Smooth muscle cell (in vitro differentiated cells): ENCODE data around the gene SREBF1. TPM values are rescaled to one million over a fixed set of nuclear protein-coding genes. Genes with fewer than 3 reads are reported as not detected.

Source experiments
- DNase-seq: peaks from one replicate; lab custom pipeline; 2025; ENCODE audit not compliant: unreplicated experiment; lab: John Stamatoyannopoulos, UW
- H2AFZ ChIP-seq: fragments of 200-600 bp; sonication (generic); 2 replicates; pipeline ENCODE4 v1.6.0; 2016; ENCODE audit warnings: antibody characterized with exemption, low read depth, mild to moderate bottlenecking
- H3F3A ChIP-seq: fragments of 200-600 bp; sonication (generic); 2 replicates; pipeline ENCODE4 v1.6.0; 2017; ENCODE audit warnings: antibody characterized with exemption, low read depth
- H3K27ac ChIP-seq: fragments of 200-600 bp; sonication (generic); 2 replicates; pipeline ENCODE4 v1.5.1; 2016; ENCODE audit warnings: low read depth, mild to moderate bottlenecking
- H3K27me3 ChIP-seq: fragments of 200-600 bp; sonication (generic); 2 replicates; pipeline ENCODE4 v1.6.1; 2016; ENCODE audit warnings: low read depth, mild to moderate bottlenecking
- H3K36me3 ChIP-seq: fragments of 200-600 bp; sonication (generic); 2 replicates; pipeline ENCODE4 v1.5.1; 2016; ENCODE audit warnings: low read depth
- H3K4me1 ChIP-seq: fragments of 200-600 bp; sonication (generic); 2 replicates; pipeline ENCODE4 v1.5.1; 2016; ENCODE audit warnings: low read depth
- H3K4me2 ChIP-seq: fragments of 200-600 bp; sonication (generic); 2 replicates; pipeline ENCODE4 v1.6.0; 2016; ENCODE audit warnings: mild to moderate bottlenecking
- H3K4me3 ChIP-seq: fragments of 200-600 bp; sonication (generic); 2 replicates; pipeline ENCODE4 v1.5.1; 2016; ENCODE audit warnings: mild to moderate bottlenecking
- H3K79me2 ChIP-seq: fragments of 200-600 bp; sonication (generic); 2 replicates; pipeline ENCODE4 v1.6.0; 2016; ENCODE audit warnings: low read depth, mild to moderate bottlenecking
- H3K9ac ChIP-seq: fragments of 200-600 bp; sonication (generic); 2 replicates; pipeline ENCODE4 v1.6.0; 2016; ENCODE audit warnings: low read depth
- H3K9me3 ChIP-seq: fragments of 200-600 bp; sonication (generic); replicated peaks from 2 replicates; pipeline ENCODE4 v1.5.1; 2016; ENCODE audit warnings: low read depth
- H4K20me1 ChIP-seq: fragments of 200-600 bp; sonication (generic); 2 replicates; pipeline ENCODE4 v1.6.0; 2016; ENCODE audit warnings: low read depth
- WGBS: methylation state at CpG from one replicate; pipeline ENCODE4 v1.1.7; 2016; ENCODE audit warnings: low lambda C conversion rate; 5-methylcytosine and 5-hydroxymethylcytosine counted together
- polyA plus RNA-seq: library from polyadenylated mRNA; unstranded; fragments of >200 nt; fragmentation: Nextera tagmentation; extraction: Ambion mirVana; gene quantifications from 2 replicates; pipeline ENCODE4 v1.2.1, GENCODE V29; 2016
- total RNA-seq: library from RNA; depleted of rRNA; stranded (reverse); fragments of >200 nt; gene quantifications from 2 replicates; pipeline ENCODE4 v1.2.3, GENCODE V29; 2014
- TF ChIP-seq, protein P1 (sequence below): fragments of 200-600 bp; sonication (generic); IDR thresholded peaks from 2 replicates; pipeline ENCODE4 v1.5.1; 2017; ENCODE audit warnings: borderline replicate concordance, mild to moderate bottlenecking, antibody characterized with exemption; ENCODE audit not compliant: insufficient read depth, poor library complexity, severe bottlenecking

Gene SREBF1
- total and polyA plus RNA-seq, 2 experiments from 2014 or later: 23.5 to 45.4 TPM

DNA sequence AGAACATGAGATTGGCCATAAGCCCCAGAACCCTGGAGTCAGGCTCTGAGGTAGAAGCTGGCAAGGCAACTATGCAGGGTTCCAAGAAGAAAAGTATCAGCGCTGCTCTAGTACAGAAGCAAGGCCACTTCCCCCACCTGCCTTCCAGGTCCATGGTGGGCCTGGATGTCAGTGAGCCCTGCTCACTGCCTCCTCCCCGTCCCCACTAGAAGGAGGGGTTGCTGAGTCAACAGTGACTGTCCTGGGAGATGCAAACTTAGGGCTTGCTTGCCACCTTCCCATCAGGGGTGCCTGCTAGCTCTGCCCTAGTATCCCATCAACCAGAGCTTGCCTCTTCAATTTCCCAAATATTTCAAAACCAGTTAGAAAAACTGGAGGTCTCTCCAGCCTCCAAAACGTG lies 29.6 kb upstream of the SREBF1 start:
- Histone ChIP-seq H3K9ac (no peak overlapping the region), H3F3A (no peaks in the 10 kb centered on the region), H3K36me3 (no peaks in the 10 kb centered on the region), H3K4me3 (no peak overlapping the region), H3K79me2 (no peaks in the 10 kb centered on the region), H4K20me1 (no peaks in the 10 kb centered on the region), H3K27ac (no peak overlapping the region), H3K4me2 (no peak overlapping the region), H3K4me1 (peaks cover 7% of the 10 kb centered on the region), H3K27me3 (no peaks in the 10 kb centered on the region), H3K9me3 (no peaks in the 10 kb centered on the region), H2AFZ (no peak overlapping the region)
- 80% methylated on average over 3 of the region's 3 CpGs for WGBS
- TF ChIP-seq, protein P1, sequence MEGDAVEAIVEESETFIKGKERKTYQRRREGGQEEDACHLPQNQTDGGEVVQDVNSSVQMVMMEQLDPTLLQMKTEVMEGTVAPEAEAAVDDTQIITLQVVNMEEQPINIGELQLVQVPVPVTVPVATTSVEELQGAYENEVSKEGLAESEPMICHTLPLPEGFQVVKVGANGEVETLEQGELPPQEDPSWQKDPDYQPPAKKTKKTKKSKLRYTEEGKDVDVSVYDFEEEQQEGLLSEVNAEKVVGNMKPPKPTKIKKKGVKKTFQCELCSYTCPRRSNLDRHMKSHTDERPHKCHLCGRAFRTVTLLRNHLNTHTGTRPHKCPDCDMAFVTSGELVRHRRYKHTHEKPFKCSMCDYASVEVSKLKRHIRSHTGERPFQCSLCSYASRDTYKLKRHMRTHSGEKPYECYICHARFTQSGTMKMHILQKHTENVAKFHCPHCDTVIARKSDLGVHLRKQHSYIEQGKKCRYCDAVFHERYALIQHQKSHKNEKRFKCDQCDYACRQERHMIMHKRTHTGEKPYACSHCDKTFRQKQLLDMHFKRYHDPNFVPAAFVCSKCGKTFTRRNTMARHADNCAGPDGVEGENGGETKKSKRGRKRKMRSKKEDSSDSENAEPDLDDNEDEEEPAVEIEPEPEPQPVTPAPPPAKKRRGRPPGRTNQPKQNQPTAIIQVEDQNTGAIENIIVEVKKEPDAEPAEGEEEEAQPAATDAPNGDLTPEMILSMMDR: no peak
- DNase-seq: no peak

- H3K36me3 ChIP-seq: no peaks in the 10 kb centered on the region
- TF ChIP-seq, protein P1: no peak
- H3K9ac ChIP-seq: no peak overlapping the region
- H3K4me1 ChIP-seq: peaks cover 7% of the 10 kb centered on the region
- DNase-seq: no peak
- no peak overlapping the region for H2AFZ ChIP-seq
- H3K27ac ChIP-seq: no peak overlapping the region
- no peak overlapping the region for H3K4me2 ChIP-seq
- no peak overlapping the region for H3K4me3 ChIP-seq
- H3F3A ChIP-seq: no peaks in the 10 kb centered on the region
- H3K27me3 ChIP-seq: no peaks in the 10 kb centered on the region
- WGBS: 100% methylated on average over 1 of the region's 1 CpG
- H3K9me3 ChIP-seq: no peaks in the 10 kb centered on the region
- no peaks in the 10 kb centered on the region for H4K20me1 ChIP-seq
- no peaks in the 10 kb centered on the region for H3K79me2 ChIP-seq
Measured at GRCh38 chr17:17865035-17865434, 28.2 kb upstream of the SREBF1 start.

GRCh38 chr17:17860766-17861107 lies 24.0 kb upstream of the SREBF1 start:
- H3K4me2 ChIP-seq: no peak overlapping the region
- H3K27ac ChIP-seq: no peak overlapping the region
- TF ChIP-seq, protein P1: no peak
- H3K4me1 ChIP-seq: no peaks in the 10 kb centered on the region
- no peak for DNase-seq
- no peaks in the 10 kb centered on the region for H4K20me1 ChIP-seq
- H2AFZ ChIP-seq: no peak overlapping the region
- no peak overlapping the region for H3K9ac ChIP-seq
- whole genome bisulfite sequencing: 81% methylated on average over 5 of the region's 5 CpGs
- H3F3A ChIP-seq: no peaks in the 10 kb centered on the region
- H3K36me3 ChIP-seq: no peaks in the 10 kb centered on the region
- no peak overlapping the region for H3K4me3 ChIP-seq
- no peaks in the 10 kb centered on the region for H3K79me2 ChIP-seq
- H3K27me3 ChIP-seq: no peaks in the 10 kb centered on the region
- no peaks in the 10 kb centered on the region for H3K9me3 ChIP-seq

- TF ChIP-seq, protein P1: peak; percentile 86
- H3F3A ChIP-seq: no peaks in the 10 kb centered on the region
- no peaks in the 10 kb centered on the region for H3K36me3 ChIP-seq
- H3K27me3 ChIP-seq: no peaks in the 10 kb centered on the region
- no peak overlapping the region for H3K27ac ChIP-seq
- H3K4me3 ChIP-seq: no peak overlapping the region
- peaks cover 1% of the 10 kb centered on the region for H3K4me1 ChIP-seq
- no peaks in the 10 kb centered on the region for H3K9me3 ChIP-seq
- H3K79me2 ChIP-seq: no peaks in the 10 kb centered on the region
- H4K20me1 ChIP-seq: no peaks in the 10 kb centered on the region
- DNase-seq: peak; percentile 20
- WGBS: 57% methylated on average over 9 of the region's 9 CpGs
- no peak overlapping the region for H2AFZ ChIP-seq
- no peak overlapping the region for H3K4me2 ChIP-seq
- no peak overlapping the region for H3K9ac ChIP-seq
Measured at GRCh38 chr17:17859909-17860765, 23.4 kb upstream of the SREBF1 start.
